ENCODE measurements around the gene HYOU1.

- TF ChIP-seq CTCF (IDR thresholded peaks at IDR 0.05), result no peak
- no peak for TF ChIP-seq REST (IDR thresholded peaks at IDR 0.05; ENCODE audit: insufficient read depth in 1 of 2, low read depth in 2 of 2, low read length in 1 of 2)
- no peak for TF ChIP-seq POLR2AphosphoS5 (IDR thresholded peaks at IDR 0.05; ENCODE audit: low read depth, low read length)
- TF ChIP-seq TCF7L2 (IDR thresholded peaks at IDR 0.05; ENCODE audit: low read depth, low read length), result no peak
- no peak for TF ChIP-seq SIN3A (IDR thresholded peaks at IDR 0.05; ENCODE audit: borderline replicate concordance, insufficient read depth, low read depth, low read length)
Measured at GRCh38 chr11:119087123-119087522, 30.1 kb upstream of the HYOU1 start.
